ENCODE measurements around the gene ANKRD13D. TPM values are rescaled to one million over a fixed set of nuclear protein-coding genes. Genes with fewer than 3 reads are reported as not detected.

The ANKRD13D gene
- total RNA-seq, 1 experiment from 2014 or later = 58.9 TPM

DNA sequence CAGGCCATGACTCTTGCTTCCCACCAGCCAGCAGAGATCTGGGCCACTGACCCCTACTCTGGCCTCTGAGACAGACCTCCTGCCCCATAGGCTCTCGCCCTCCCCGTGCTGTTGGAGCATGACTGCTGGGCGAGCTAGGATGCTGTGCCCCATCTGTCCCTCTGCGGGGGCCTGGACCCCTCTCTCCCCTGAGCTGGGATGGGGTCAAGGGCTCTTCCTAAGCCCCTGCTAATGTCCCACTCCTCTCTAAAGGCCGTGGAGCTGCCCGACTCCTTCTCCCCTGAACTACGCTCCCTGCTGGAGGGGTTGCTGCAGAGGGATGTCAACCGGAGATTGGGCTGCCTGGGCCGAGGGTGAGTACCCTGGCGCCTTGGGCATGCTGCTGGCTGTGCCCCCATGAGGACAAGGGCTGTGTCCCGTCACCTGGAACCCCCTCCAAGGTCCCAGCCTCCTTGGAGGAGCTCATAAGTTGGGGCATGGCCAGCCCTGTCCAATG, 6.2 kb upstream of the ANKRD13D start:
- ChIA-PET POLR2A (ENCODE audit: unreplicated experiment) (no interaction called here), CTCF (no interaction called here)
- intact Hi-C loops (cut with micrococcal nuclease) = no loop called here
- BruUV-seq (replicated peaks) = no TSS peak
- no peaks in the 10 kb centered on the region for H3K9me3 ChIP-seq (ENCODE audit: low read length)
- H3K4me1 ChIP-seq (ENCODE audit: insufficient read depth, low read length) = peaks cover 4% of the 10 kb centered on the region
- no peaks in the 10 kb centered on the region for H3K27me3 ChIP-seq (ENCODE audit: low read length)
- no peak overlapping the region for H3K27ac ChIP-seq (ENCODE audit: low read length)
- H3F3A ChIP-seq (ENCODE audit: low read length, unreplicated experiment) = no peaks in the 10 kb centered on the region
- no peak overlapping the region for H3K9ac ChIP-seq (ENCODE audit: low read length)
- H2AFZ ChIP-seq (ENCODE audit: low read length) = no peak overlapping the region
- H3K79me2 ChIP-seq (ENCODE audit: low read length) = no peaks in the 10 kb centered on the region
- no peak for ATAC-seq
- H3K9me2 ChIP-seq (replicated peaks; ENCODE audit: low read length) = no peaks in the 10 kb centered on the region
- peaks cover 53% of the 10 kb centered on the region for H3K36me3 ChIP-seq (ENCODE audit: low read depth, low read length)
- no peak for DNase-seq
- TF ChIP-seq EZH2phosphoT487 (IDR thresholded peaks at IDR 0.05; ENCODE audit: borderline replicate concordance, low read length) = no peak
- TF ChIP-seq, protein P1, sequence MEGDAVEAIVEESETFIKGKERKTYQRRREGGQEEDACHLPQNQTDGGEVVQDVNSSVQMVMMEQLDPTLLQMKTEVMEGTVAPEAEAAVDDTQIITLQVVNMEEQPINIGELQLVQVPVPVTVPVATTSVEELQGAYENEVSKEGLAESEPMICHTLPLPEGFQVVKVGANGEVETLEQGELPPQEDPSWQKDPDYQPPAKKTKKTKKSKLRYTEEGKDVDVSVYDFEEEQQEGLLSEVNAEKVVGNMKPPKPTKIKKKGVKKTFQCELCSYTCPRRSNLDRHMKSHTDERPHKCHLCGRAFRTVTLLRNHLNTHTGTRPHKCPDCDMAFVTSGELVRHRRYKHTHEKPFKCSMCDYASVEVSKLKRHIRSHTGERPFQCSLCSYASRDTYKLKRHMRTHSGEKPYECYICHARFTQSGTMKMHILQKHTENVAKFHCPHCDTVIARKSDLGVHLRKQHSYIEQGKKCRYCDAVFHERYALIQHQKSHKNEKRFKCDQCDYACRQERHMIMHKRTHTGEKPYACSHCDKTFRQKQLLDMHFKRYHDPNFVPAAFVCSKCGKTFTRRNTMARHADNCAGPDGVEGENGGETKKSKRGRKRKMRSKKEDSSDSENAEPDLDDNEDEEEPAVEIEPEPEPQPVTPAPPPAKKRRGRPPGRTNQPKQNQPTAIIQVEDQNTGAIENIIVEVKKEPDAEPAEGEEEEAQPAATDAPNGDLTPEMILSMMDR (conservative IDR thresholded peaks at IDR 0.05; ENCODE audit: low read depth, low read length) = no peak
- no peak for TF ChIP-seq EZH2 (IDR thresholded peaks at IDR 0.05; ENCODE audit: low read length, unreplicated experiment)
- no peak overlapping the region for H3K4me3 ChIP-seq (ENCODE audit: low read length)
- no peaks in the 10 kb centered on the region for H4K20me1 ChIP-seq (ENCODE audit: low read length)
- H3K4me2 ChIP-seq (ENCODE audit: low read length) = no peak overlapping the region

DNA sequence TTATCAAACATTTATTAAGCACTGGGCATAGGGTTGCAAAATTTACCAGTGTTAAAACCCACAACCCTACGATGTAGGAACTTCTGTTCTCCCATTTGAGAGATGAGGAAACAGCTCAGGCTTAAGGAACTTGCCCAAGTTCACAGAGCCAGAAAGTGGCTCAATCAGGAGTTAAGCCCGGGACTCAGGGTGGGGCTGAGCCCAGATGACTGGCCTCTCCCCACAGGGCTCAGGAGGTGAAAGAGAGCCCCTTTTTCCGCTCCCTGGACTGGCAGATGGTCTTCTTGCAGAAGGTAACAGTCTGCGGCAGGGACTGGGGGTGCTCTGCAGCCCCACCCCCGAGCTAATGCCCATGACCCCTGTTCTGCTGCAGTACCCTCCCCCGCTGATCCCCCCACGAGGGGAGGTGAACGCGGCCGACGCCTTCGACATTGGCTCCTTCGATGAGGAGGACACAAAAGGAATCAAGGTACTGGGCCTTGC, 5.6 kb upstream of the ANKRD13D start:
- H3K27me3 ChIP-seq (ENCODE audit: low read length) = no peaks in the 10 kb centered on the region
- H2AFZ ChIP-seq (ENCODE audit: low read length) = no peak overlapping the region
- TF ChIP-seq EZH2phosphoT487 (IDR thresholded peaks at IDR 0.05; ENCODE audit: borderline replicate concordance, low read length) (no peak), EZH2 (IDR thresholded peaks at IDR 0.05; ENCODE audit: low read length, unreplicated experiment) (no peak)
- TF ChIP-seq, protein P1 (conservative IDR thresholded peaks at IDR 0.05; ENCODE audit: low read depth, low read length) = no peak
- ChIA-PET CTCF (no interaction called here), POLR2A (ENCODE audit: unreplicated experiment) (no interaction called here)
- H3K4me2 ChIP-seq (ENCODE audit: low read length) = no peak overlapping the region
- H3F3A ChIP-seq (ENCODE audit: low read length, unreplicated experiment) = no peaks in the 10 kb centered on the region
- no peaks in the 10 kb centered on the region for H3K9me3 ChIP-seq (ENCODE audit: low read length)
- ATAC-seq (no peak), DNase-seq (no peak)
- no peaks in the 10 kb centered on the region for H3K9me2 ChIP-seq (replicated peaks; ENCODE audit: low read length)
- peaks cover 9% of the 10 kb centered on the region for H3K4me1 ChIP-seq (ENCODE audit: insufficient read depth, low read length)
- H3K27ac ChIP-seq (ENCODE audit: low read length) = no peak overlapping the region
- H3K79me2 ChIP-seq (ENCODE audit: low read length) = no peaks in the 10 kb centered on the region
- H3K4me3 ChIP-seq (ENCODE audit: low read length) = no peak overlapping the region
- intact Hi-C loops (cut with micrococcal nuclease) = no loop called here
- H3K36me3 ChIP-seq (ENCODE audit: low read depth, low read length) = peaks cover 51% of the 10 kb centered on the region
- no peak overlapping the region for H3K9ac ChIP-seq (ENCODE audit: low read length)
- BruUV-seq (replicated peaks) = no TSS peak
- no peaks in the 10 kb centered on the region for H4K20me1 ChIP-seq (ENCODE audit: low read length)

DNA sequence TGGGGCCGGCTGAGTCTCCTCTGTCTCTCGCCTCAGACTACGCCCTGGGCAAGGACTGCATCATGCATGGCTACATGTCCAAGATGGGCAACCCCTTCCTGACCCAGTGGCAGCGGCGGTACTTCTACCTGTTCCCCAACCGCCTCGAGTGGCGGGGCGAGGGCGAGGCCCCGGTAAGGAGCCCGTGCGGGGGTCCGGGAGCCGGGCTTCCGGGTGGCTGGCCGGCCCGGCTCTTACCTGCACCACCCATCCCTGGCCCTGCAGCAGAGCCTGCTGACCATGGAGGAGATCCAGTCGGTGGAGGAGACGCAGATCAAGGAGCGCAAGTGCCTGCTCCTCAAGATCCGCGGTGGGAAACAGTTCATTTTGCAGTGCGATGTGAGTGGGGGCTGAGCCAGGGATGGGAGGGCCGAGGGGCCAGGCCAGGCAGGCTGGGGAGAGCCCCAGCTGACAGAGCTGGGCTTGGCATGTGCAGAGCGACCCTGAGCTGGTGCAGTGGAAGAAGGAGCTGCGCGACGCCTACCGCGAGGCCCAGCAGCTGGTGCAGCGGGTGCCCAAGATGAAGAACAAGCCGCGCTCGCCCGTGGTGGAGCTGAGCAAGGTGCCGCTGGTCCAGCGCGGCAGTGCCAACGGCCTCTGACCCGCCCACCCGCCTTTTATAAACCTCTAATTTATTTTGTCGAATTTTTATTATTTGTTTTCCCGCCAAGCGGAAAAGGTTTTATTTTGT, 4.1 kb upstream of the ANKRD13D start:
- Histone ChIP-seq H3K4me1 (ENCODE audit: insufficient read depth, low read length) (peaks cover 12% of the 10 kb centered on the region), H3K4me3 (ENCODE audit: low read length) (no peak overlapping the region), H3K9me3 (ENCODE audit: low read length) (no peaks in the 10 kb centered on the region), H3K9me2 (replicated peaks; ENCODE audit: low read length) (no peaks in the 10 kb centered on the region), H4K20me1 (ENCODE audit: low read length) (no peaks in the 10 kb centered on the region), H3K4me2 (ENCODE audit: low read length) (no peak overlapping the region), H3K36me3 (ENCODE audit: low read depth, low read length) (peaks cover 41% of the 10 kb centered on the region), H3F3A (ENCODE audit: low read length, unreplicated experiment) (no peaks in the 10 kb centered on the region), H3K9ac (ENCODE audit: low read length) (no peak overlapping the region), H3K27me3 (ENCODE audit: low read length) (no peaks in the 10 kb centered on the region), H2AFZ (ENCODE audit: low read length) (no peak overlapping the region), H3K79me2 (ENCODE audit: low read length) (peaks cover 5% of the 10 kb centered on the region), H3K27ac (ENCODE audit: low read length) (no peak overlapping the region)
- TF ChIP-seq EZH2 (IDR thresholded peaks at IDR 0.05; ENCODE audit: low read length, unreplicated experiment) (no peak), EZH2phosphoT487 (IDR thresholded peaks at IDR 0.05; ENCODE audit: borderline replicate concordance, low read length) (no peak)
- TF ChIP-seq, protein P1 (conservative IDR thresholded peaks at IDR 0.05; ENCODE audit: low read depth, low read length) = no peak
- DNase-seq (no peak), ATAC-seq (no peak)
- POLR2A ChIA-PET (ENCODE audit: unreplicated experiment) = no interaction called here
- CTCF ChIA-PET = interaction anchor here (0.7 kb wide), 1 partner anchor 22 kb away, joined by 4 read pairs; no protein-coding TSS in a partner anchor
- no TSS peak for BruUV-seq (replicated peaks)
- intact Hi-C loops (cut with micrococcal nuclease) = no loop called here
